T-cell (primary cell): ENCODE data around the gene SLFN12L. TPM values are rescaled to one million over a fixed set of nuclear protein-coding genes. Genes with fewer than 3 reads are reported as not detected.

Source experiments
- total RNA-seq, 35 experiments: library from RNA in 6 of 35; stranded (reverse) in 6 of 35; fragments of 120-200 nt in 1 of 35; gene quantifications; one replicate each; pipeline versions ENCODE4 v1.2.1 to v1.2.4 and lab custom pipeline; 2013 to 2026

Gene SLFN12L
- total RNA-seq, 5 donors from 2014 or later (not counting 1 experiment from before 2014, with no cell fraction given), result 79.7 to 113 (median 90.7) TPM

Other genes starting within 250 kb of the SLFN12L start
- gene SLFN11, start 164.1 kb downstream of the SLFN12L start, total RNA-seq, result 10 to 100 TPM; 22.2 to 43.2 (median 31.0) TPM
- gene SLFN12, start 105.2 kb downstream of the SLFN12L start, total RNA-seq, result 1 to 10 TPM; 4.9 to 8.1 (median 7.1) TPM
- 10 to 100 TPM; 26.6 to 34.9 (median 30.9) TPM for gene SLFN13, start 88.9 kb downstream of the SLFN12L start, total RNA-seq
- gene SLFN14, start 23.1 kb upstream of the SLFN12L start, total RNA-seq, result not detected
- gene PEX12, start 40.9 kb upstream of the SLFN12L start, total RNA-seq, result 1 to 10 TPM; 3.6 to 6.6 (median 5.6) TPM
- 100 to 1,000 TPM; 106 to 157 (median 134) TPM for gene AP2B1, start 49.6 kb upstream of the SLFN12L start, total RNA-seq
- under 1 TPM; 0.38 to 0.56 (median 0.39) TPM for gene RASL10B, start 194.0 kb upstream of the SLFN12L start, total RNA-seq
- gene GAS2L2, start 215.6 kb upstream of the SLFN12L start, total RNA-seq, result under 1 TPM in 4 of 5 donors, not detected in 1; 0.07 to 0.26 (median 0.21) TPM
- gene C17orf50, start 223.2 kb upstream of the SLFN12L start, total RNA-seq, result not detected